Hepatocyte (in vitro differentiated cells): ENCODE data around the gene AGPS.

ENCODE experiments used
- CTCF ChIP-seq: fragments of 200-600 bp; sonication (generic); IDR thresholded peaks from 2 replicates; pipeline ENCODE4 v1.5.1; 2016; ENCODE audit warnings: antibody characterized with exemption, mild to moderate bottlenecking; ENCODE audit not compliant: poor library complexity
- EZH2 ChIP-seq: fragments of 200-600 bp; sonication (generic); IDR thresholded peaks from 2 replicates; pipeline ENCODE4 v1.6.1; 2016; ENCODE audit warnings: antibody characterized with exemption, mild to moderate bottlenecking, borderline replicate concordance
- EZH2phosphoT487 ChIP-seq: fragments of 200-600 bp; sonication (generic); IDR thresholded peaks from one replicate; pipeline ENCODE4 v1.6.1; 2018; ENCODE audit warnings: antibody characterized with exemption, mild to moderate bottlenecking, low read depth, moderate library complexity; ENCODE audit not compliant: unreplicated experiment, severe bottlenecking

GRCh38 chr2:177549171-177549570 lies 156.6 kb downstream of the AGPS start:
- TF ChIP-seq CTCF (no peak), EZH2 (no peak), EZH2phosphoT487 (no peak)
